HL-60 (cell line): ENCODE results near the gene KRT17.

Experiments
- DNase-seq, 2 experiments: peaks; one replicate each; pipeline ENCODE4 v3.0.0-alpha.2; 2010 to 2020; ENCODE audit warnings: low read depth in 1 of 2, low spot score in 1 of 2
- H3K27ac ChIP-seq: fragments of 250-450 bp; sonication (Bioruptor Pico); replicated peaks from 2 replicates; pipeline ENCODE4 v1.5.1; 2020; ENCODE audit warnings: mild to moderate bottlenecking, moderate library complexity
- H3K27me3 ChIP-seq: fragments of 250-450 bp; sonication (Bioruptor Pico); 2 replicates; pipeline ENCODE4 v1.5.1; 2021; ENCODE audit warnings: mild to moderate bottlenecking, moderate library complexity; ENCODE audit not compliant: insufficient read depth, poor library complexity, severe bottlenecking
- H3K4me3 ChIP-seq: replicated peaks from 2 replicates; pipeline ENCODE4 v1.5.1; 2011; ENCODE audit warnings: mild to moderate bottlenecking, control low read depth, low read length; ENCODE audit not compliant: insufficient read depth
- GABPA ChIP-seq: IDR thresholded peaks from 2 replicates; pipeline ENCODE4 v1.6.1; 2012; ENCODE audit warnings: low read depth
- POLR2AphosphoS5 ChIP-seq: IDR thresholded peaks from 2 replicates; pipeline ENCODE4 v1.6.1; 2012; ENCODE audit warnings: low read depth
- REST ChIP-seq: IDR thresholded peaks from 2 replicates; pipeline ENCODE4 v1.6.1; 2012; ENCODE audit warnings: low read depth; ENCODE audit not compliant: insufficient replicate concordance
- SPI1 ChIP-seq: IDR thresholded peaks from 2 replicates; pipeline ENCODE4 v1.6.1; 2012; ENCODE audit warnings: low read depth, mild to moderate bottlenecking, borderline replicate concordance
- TF ChIP-seq, protein P1 (sequence below): IDR thresholded peaks from one replicate; pipeline ENCODE4 v1.5.1; 2011; ENCODE audit warnings: low read length, control low read depth, inconsistent platforms; ENCODE audit not compliant: insufficient read depth

The KRT17 gene

DNA sequence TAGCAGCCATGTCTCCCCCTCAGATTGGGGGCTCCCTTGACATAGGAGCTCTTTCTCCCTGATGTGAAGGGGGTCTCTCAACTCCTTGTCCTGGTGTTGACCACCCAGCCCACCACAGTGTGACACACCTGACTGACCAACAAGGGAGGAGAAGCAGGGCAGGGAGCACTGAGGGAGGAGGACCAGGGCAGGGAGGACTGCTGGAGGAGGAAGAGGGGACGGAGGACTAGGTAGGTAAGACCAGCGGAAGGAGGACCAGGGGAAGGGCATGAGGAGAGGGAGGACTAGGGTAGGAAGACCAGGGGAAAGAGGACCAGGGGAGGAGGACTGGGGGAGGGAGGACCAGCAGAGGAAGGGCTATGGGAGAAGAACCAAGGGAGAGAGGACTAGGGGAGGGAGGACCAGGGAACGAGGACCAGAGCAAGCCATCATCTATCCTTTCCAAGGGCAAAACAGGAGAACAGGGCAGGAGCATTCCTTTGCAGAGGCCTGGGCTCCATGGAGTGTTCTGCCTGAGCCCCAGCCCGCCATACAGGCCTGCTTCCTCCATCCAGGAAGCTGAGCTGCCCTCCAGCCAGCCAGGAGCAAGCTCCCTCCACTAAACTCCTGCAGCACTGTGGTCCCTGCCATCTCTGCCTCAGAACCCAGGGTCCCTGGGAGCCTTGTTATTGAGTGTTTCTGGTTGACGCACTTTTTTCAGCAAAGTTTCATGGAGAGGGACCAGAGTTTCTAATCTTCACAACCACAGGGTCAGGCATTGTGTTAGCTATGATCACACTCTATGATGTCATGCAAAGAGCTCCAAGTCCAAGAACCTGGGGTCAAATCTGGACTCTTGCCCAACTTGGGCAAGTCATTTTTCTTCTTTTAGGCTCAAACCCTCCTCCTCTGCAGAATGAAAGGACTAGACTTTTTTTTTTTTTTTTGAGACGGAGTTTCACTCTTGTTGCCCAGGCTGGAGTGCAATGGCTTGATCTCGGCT is 15.4 kb upstream of the KRT17 start:
- no peak for TF ChIP-seq POLR2AphosphoS5
- TF ChIP-seq, protein P1, sequence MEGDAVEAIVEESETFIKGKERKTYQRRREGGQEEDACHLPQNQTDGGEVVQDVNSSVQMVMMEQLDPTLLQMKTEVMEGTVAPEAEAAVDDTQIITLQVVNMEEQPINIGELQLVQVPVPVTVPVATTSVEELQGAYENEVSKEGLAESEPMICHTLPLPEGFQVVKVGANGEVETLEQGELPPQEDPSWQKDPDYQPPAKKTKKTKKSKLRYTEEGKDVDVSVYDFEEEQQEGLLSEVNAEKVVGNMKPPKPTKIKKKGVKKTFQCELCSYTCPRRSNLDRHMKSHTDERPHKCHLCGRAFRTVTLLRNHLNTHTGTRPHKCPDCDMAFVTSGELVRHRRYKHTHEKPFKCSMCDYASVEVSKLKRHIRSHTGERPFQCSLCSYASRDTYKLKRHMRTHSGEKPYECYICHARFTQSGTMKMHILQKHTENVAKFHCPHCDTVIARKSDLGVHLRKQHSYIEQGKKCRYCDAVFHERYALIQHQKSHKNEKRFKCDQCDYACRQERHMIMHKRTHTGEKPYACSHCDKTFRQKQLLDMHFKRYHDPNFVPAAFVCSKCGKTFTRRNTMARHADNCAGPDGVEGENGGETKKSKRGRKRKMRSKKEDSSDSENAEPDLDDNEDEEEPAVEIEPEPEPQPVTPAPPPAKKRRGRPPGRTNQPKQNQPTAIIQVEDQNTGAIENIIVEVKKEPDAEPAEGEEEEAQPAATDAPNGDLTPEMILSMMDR = no peak
- no peak for TF ChIP-seq GABPA
- TF ChIP-seq REST = no peak
- no peak for TF ChIP-seq SPI1
- no peak overlapping the region for H3K4me3 ChIP-seq
- no peak for DNase-seq
- no peaks in the 10 kb centered on the region for H3K27me3 ChIP-seq
- no peak overlapping the region for H3K27ac ChIP-seq

- Histone ChIP-seq H3K4me3 (no peak overlapping the region), H3K27me3 (no peaks in the 10 kb centered on the region), H3K27ac (no peak overlapping the region)
- no peak for DNase-seq
- 0 out of 2 replicates have a peak, but pooled peaks have one; percentile 10 for TF ChIP-seq SPI1
- TF ChIP-seq GABPA = no peak
Measured at GRCh38 chr17:41638941-41639340, 14.6 kb upstream of the KRT17 start.

GRCh38 chr17:41638194-41638593 is 13.8 kb upstream of the KRT17 start:
- Histone ChIP-seq H3K4me3 (no peak overlapping the region), H3K27me3 (no peaks in the 10 kb centered on the region), H3K27ac (no peak overlapping the region)
- TF ChIP-seq GABPA (no peak), SPI1 (no peak), POLR2AphosphoS5 (no peak), REST (no peak)
- TF ChIP-seq, protein P1 = no peak
- DNase-seq = no peak

DNA sequence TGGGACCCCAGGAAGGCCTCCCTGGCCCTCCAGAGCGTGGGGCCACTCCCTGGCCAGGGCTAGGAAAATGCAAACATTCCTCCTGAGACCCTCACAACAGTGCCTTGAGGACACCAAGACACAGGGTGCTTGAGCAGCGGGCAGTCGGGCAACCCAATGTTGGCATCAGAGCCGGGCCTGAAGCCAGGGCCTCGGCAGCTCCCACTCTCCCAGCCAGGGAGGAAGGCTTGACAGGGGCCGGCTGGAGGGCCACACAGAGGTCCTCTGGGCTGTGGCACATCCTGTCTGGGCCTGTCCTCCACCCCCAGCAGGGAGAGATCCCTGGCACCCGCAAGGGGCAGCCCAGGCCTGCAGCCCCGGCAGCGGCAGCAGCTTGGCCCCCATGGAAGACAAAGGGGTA is 12.3 kb upstream of the KRT17 start:
- no peak overlapping the region for H3K27ac ChIP-seq
- TF ChIP-seq, protein P1 = no peak
- TF ChIP-seq REST = no peak
- TF ChIP-seq GABPA = no peak
- no peak for TF ChIP-seq POLR2AphosphoS5
- no peak for TF ChIP-seq SPI1
- DNase-seq = no peak
- no peaks in the 10 kb centered on the region for H3K27me3 ChIP-seq
- no peak overlapping the region for H3K4me3 ChIP-seq
